OCI-LY7 (cell line): Measurements from ENCODE around the gene F3.

Experiments used
- EZH2phosphoT487 ChIP-seq: fragments of 200-600 bp; sonication (generic); IDR thresholded peaks from 2 replicates; pipeline ENCODE4 v1.6.1; 2018; ENCODE audit warnings: low read depth, borderline replicate concordance, mild to moderate bottlenecking, mixed run types, antibody characterized with exemption, low read length, moderate library complexity, mixed read lengths
- TF ChIP-seq, protein P1 (sequence below): fragments of 200-600 bp; sonication (generic); conservative IDR thresholded peaks from 2 replicates; pipeline ENCODE4 v1.5.1; 2014; ENCODE audit warnings: mild to moderate bottlenecking, antibody characterized with exemption, low read length, moderate library complexity, mixed read lengths

GRCh38 chr1:94531664-94532063 is 9.9 kb downstream of the F3 start:
- TF ChIP-seq, protein P1, sequence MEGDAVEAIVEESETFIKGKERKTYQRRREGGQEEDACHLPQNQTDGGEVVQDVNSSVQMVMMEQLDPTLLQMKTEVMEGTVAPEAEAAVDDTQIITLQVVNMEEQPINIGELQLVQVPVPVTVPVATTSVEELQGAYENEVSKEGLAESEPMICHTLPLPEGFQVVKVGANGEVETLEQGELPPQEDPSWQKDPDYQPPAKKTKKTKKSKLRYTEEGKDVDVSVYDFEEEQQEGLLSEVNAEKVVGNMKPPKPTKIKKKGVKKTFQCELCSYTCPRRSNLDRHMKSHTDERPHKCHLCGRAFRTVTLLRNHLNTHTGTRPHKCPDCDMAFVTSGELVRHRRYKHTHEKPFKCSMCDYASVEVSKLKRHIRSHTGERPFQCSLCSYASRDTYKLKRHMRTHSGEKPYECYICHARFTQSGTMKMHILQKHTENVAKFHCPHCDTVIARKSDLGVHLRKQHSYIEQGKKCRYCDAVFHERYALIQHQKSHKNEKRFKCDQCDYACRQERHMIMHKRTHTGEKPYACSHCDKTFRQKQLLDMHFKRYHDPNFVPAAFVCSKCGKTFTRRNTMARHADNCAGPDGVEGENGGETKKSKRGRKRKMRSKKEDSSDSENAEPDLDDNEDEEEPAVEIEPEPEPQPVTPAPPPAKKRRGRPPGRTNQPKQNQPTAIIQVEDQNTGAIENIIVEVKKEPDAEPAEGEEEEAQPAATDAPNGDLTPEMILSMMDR = no peak
- TF ChIP-seq EZH2phosphoT487 = no peak
